Posterior cingulate gyrus (tissue), 11 donors: Measurements from ENCODE around the gene SLC25A21.

Experiments
- DNase-seq, 10 donors: peaks; one replicate each; pipeline versions ENCODE4 v3.0.0 to v3.0.0-alpha.2; 2020 to 2021; ENCODE audit warnings: mixed read lengths in 3 of 10
- intact Hi-C: fragments of 100-400 bp; cut with DNase I; formaldehyde crosslinking; loops from one replicate; pipeline ENCODE4 v1.15.1; 2023

Gene SLC25A21

DNA sequence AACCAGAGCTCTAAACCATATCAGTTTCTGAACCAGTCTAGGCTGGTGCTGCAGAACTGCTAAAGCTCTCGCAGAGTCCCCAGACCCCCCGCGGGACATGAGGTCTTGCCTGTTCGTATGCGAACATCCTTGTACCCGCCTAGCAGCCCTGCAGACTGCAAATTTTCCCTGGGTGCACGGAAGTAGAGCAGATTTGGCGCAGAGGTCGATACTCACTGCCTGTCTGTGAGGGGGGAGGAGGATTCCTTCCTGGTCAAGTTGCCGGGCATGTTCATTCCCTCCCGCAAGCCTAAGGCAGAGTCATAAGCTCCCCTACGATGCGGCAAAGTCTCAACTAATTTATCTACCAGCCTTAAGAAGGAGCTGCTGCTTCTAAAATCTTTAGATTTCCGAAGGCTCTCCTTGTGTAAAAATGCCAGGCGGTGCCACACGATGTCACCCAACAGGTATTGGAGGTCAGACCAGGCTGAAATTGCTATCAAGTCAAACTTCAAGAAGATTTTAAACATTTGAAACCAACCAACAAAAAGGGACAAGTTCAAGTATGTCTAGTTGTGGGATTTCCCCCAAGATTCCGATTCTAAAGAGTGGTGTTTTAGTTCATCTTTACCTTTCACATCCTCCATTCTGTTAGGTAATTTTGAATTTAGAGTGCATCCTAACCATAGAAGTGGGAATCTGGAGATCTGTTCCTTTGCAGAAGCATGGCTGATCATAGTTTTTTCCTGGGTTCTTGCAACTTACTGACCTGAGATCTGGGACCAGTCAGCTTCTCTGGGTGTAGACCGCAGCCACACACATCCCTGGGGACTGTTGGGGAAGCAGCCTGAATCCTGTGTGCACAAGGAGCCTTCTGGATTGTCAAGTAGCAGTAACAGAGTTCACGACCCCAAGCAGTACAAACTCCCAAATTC lies 512.3 kb downstream of the SLC25A21 start:
- intact Hi-C loops: no loop called here
- no peak for DNase-seq

DNA sequence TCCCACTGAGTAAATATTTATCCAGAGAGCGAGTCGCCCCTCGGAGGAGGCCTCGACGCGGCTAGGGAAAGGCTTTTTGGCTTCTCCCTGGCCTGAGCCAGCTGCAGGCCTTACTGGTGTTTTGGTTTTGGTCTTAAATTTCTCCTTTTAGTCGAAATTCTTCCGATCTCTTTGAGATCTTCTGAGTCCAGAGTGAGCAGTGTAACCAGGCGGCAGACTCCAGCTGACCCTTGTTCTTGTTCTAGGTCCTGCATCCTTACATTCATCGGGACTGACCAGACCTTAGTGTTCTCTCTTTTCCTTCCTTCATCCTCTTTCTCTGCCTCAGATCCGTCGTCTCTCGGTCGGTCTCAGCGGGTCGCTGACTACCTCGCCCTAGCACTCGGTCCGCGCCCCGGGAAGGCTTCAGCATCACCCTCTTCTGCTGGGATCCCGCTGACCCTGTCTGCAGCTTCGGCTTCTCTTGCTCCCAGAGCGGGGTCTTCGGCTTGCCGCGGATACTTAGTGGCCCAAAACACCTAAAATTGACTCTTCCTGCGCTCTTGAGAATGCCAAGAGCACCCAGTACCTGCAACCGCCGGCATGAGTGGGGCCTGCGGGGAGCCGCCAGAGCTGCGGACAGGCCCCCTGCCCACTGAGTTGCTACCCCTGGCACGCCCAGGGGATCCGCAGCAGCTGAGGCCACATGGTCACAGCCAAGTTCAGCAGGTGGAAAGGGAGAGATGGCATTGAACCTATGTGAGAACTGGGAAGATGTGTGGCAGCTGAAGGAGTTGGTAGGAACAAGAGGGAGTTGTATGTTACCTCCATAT lies 513.2 kb downstream of the SLC25A21 start:
- peak in 1 of 10 donors; percentile 51 for DNase-seq
- intact Hi-C loops: no loop called here

DNA sequence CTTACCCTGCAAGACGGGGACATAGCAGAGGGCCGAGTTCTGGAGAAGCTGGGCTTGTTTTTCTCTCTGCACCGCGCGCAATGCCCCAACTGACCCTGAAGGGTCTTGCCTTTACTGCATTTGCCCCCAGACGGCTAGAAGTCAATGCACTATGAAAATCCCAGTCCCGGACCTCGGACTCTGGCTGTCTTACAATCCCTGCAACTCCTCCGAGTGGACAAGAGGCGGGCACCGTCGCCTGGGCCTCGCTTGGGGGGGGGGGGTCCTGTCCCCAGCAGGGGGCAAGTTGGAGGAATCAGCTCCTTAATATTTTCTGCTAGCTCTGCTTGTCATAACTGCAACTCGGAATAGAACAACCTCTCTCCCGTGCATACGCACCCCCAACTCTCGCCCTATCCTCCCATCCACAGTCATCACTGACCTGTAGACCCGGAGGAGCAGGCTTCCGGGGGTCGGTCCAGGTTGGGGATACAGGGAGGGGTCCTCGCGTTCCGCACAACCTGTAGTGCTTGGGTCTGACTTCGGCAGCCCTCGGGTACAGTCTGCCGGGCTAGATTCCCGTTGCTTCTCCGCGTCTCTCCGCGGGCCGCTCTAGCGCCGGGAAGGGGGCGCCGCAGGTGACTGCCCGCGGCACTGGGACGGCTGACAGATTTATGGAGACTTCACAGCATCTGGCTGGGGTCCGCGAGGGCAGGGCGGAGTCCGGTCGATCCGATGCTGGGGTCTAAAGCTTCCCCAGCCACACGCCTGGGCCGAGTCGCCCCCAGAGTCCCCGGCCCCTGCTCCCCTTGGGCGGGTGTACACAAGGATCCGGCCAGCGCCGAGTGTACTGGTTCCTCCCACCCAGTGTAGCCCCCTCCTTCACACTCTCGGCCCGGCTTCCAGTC lies 514.0 kb downstream of the SLC25A21 start:
- DNase-seq: peak in 2 of 10 donors; percentile 75 to 76
- intact Hi-C loops: no loop called here

DNA sequence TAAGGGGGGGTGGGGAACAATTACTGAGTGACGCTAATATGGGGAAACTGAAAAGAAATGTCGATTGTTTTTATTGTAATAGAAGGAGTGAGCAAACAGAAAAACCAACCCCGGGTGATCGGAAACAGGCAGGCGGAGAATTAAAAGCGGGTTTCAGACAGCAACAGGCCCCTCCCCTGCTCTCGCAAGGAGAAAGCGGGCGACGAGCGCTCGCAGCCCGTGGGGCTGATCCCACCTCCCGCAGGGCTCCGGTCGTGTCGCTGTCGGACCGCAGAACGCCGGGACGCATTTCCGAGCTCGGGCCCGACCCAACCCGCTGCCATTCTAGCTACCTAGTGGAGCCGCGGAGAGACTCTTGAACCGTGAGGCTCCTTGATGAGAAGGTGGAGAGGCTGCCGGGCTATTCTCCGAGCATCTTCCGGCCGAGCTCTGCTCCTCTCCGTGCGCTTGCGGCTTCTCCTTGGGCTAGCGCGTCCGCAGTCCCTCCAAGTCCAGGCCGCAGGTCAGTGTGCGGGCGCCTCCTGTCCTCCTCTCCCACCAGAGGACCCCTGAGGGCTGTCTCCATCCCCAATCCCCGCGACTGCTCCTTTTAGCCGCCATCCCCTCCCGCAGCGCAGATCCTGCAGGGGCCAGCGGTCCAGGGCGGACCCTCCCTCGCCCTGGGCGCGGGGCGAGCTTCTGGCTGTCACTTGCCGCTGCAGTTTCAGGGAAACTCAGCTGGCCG lies 514.8 kb downstream of the SLC25A21 start:
- peak in 2 of 10 donors; percentile 65 to 82 for DNase-seq

DNA sequence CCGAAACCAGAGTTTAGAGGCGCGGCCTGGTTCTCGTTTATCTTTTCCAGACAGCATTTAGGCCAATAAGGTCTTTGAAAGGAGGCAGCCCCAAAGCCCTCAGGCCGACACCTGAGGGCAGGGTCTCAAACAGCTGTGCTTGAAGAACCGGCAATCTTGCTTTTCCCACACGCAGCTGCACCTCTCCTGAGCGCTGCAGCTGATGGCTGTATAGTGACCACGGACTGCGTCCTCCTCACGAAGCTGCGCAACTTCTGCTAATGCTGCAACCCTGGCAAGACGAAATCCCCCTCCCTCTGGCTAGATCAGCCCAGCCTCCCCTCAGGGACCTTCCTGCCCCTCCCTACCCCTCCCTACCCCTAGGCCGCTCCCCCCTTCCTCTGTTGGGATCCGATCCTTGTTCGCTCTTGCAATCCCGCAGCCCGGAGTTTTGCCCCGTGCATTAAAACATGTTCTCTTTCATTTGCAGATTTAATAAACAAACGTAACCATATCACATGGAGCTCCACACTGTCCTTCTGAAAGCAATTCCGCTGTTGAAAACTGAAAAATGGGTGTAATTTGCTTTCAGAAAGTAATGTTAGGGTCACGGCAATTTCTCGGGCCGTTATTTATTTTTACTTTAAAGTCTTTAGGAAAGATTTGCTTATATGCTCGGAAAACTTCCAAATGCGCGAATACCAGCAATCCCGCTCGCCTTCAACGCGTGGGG lies 515.6 kb downstream of the SLC25A21 start:
- peak in 1 of 10 donors; percentile 55 for DNase-seq
- intact Hi-C loops: no loop called here

More for the DNA sequence above, 514.8 kb downstream of the SLC25A21 start:
- intact Hi-C loops: no loop called here

DNA sequence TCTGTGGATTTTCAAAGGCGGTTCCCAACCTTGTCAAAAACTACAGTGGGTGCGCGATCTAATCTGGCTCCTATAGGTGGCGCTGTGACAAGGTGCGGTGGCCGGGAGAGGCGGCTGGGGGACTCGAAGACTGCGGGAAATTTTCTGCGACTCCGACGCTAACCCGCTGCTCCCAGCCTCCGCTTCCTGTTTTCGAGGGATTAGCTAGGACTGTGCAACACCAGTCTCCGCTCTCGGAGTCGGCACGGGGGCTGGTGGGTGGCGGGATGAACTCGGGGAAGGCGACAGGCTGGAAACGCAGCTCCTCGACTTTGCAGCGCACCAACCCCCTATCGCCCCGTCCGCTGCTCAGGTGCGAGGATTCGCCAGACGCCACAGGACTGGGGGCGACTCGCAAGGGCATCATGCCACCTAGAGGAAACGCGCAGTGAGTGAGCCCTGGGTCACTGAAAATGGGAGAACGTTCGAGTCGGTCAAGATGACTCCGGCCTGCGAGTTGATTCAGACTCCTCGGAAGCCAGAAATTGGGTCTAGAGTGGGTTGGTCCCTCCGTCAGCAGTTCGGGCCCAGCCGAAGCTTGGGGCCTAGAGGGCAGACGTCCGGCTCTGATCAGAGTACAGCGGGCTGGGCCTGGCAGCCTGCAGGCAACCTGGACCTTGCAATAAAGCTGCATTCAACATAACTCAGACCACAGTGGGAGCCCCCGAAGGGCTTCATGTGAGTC lies 516.3 kb downstream of the SLC25A21 start:
- peak in 1 of 10 donors; percentile 63 for DNase-seq
- intact Hi-C loops: no loop called here

DNA sequence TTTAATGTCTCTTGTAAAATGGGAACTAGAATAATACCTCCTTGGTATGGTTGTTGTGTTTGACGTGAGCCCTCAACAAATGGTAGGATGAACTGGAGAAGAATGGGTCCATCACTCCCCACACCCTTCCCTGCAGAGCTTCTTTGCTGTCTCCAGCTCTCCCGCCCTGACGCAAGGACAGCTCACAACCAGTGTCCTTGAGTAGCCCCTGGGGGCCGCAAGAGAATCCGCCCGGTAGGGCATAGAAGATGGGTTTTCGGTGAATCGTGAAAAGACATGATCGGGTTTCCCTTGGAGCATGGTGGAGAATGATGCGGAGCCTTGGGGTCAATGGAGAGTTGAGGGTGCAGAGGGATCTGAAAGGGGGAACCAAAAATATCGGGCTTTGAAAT lies 516.8 kb downstream of the SLC25A21 start:
- DNase-seq: no peak
- intact Hi-C loops: no loop called here

DNA sequence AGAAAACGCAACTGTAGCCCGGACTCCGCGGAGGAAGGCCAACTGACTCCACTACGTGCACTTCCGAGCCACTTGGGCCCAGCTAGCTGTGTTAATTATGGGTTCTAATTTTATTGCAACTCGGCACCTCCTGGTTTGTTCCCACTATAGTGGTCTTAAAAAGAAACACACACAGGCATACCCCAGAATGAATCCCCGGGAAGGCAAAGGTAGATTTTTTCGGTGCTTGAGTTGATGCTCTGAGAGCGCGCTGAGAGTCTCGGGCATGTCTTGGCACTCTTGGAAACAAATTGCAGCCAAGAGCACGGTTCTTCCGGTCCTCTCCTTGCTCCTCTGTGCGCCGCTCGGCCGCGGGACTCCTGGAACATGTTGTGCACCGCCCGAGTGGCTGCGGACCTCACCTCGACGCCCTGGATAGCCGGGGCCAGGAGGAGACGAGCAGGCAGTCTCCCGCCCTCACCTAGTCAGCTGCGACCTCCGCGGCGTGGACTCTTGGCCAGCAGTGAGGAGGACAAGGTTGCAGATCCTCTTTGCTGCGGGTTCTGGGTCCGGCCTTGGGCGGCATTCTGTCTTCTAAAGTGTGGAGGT lies 517.5 kb downstream of the SLC25A21 start:
- intact Hi-C loops: no loop called here
- no peak for DNase-seq

DNA sequence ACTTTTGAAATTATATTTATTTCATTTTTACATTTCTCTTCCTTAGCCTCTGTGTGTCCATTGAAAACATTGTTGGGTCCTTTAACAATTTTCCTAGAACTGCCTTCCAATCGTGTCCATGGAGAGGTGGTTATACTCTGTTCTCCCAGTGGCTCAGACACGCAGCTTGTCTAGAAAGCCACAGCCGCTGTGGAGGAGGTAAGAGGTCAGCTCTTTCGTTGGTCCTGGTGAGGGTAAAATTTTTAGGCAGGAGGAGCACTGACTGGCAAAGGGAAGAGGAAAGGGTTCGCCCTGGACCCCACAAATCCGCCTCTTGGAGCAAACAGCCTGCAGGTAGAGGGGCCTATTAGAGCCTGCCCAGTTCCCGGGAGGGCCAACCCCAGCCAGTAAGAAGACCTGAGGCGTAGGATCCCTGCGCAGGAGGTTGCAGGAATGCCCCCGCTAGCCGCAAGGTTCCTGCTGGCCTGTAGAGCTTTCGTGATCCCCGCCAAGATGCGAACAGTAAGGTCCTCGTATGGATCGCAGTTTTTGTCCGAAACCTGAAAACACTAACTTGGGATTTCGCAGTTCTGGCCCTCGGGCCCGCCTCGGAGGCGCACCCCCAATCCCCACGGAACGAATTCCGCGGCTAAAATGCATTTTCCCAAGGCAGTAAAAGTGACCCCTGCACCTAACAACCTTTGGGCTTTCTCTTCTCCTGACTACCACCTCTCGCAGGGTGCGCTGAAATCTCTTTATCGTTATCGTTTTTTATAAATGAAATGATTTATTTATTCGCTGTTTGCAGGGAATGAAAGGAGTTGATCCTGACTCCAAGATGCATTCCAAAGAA lies 518.2 kb downstream of the SLC25A21 start:
- peak in 1 of 10 donors; percentile 67 for DNase-seq

DNA sequence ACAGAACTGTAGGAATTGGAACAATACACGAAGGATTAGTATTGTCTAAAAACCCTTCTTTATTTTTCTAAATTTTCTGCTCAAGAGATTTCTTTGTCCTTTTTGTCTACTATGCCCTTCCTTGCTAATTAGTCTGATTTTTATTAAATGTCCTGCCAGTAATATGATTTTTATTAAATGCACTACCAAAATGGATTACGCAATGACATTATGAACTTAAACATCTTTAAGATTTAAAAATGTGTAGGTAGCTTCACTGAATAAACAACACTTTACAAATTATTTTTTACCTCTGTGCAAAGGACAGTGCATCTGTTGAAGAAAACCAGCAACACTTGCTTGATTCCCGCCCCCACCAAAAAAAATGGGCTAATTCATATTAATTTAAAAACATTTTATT lies 519.0 kb downstream of the SLC25A21 start:
- no peak for DNase-seq
- intact Hi-C loops: no loop called here

More for the DNA sequence above, 518.2 kb downstream of the SLC25A21 start:
- intact Hi-C loops: no loop called here

DNA sequence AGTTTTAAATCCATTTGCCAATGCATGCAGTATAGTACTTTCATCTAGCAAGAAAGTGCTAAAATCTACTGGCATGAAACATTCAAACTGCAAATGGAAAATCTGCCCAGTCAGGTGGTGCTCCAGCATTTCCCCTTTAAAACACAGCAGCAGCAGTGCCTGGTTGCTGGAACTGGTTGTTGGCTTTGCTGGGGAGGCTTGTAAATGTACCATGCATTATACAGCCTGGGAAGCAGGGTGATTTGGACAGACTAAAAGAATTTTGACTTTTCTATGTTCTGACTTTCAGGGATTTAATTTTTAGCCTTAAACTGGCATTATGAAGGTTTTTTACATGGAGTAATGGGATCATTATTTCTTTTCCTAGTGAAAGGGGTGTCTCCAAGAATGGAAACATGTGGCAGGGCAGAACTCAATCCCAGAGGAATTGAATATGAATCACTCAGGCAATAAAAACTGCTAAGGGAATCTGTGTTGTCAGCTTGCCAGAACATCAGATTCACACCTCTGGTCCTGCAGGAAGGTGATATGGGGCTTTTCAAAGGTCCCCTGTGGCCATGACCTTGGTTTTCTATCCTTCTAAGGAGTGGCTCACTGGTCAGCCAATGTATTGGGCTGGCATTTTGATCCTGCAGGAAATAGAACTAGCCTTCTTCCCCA lies 519.7 kb downstream of the SLC25A21 start:
- DNase-seq: no peak
- intact Hi-C loops: no loop called here

DNA sequence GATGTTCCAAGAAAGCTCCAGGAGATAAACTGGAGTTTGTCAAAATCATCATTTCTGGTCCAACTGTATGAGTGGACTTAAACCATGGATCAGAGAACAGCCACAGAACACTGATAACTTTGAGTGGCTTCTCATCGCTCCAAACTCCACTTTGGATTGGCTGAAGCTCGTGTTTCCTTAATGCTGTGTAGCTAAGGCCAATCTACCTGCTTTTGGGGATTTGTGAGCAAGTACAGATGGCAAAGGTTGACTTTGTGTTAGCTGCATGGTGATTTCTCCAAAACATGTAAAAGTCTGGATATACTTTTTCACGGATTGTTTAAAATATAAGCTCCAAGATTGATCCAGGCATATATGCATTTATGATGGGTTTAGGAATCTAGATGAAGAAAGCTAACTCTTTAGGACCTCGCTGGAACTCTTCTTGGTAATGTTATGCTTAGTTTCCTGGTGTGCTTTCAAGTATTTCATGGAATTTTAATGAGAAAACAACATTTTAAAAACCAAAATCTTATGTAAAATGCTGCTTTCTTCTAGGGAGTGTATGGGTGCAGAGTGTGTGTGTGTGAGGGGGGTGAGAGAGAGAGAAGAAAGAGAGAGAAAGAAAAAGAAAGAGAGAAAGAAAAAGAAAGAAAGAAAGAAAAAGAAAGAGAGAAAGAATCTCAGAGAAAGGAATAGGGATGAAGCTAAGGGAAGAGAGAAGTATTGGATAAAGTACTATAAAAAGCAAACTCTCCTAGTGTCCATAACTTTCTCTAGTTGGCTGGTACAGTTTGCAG lies 522.3 kb downstream of the SLC25A21 start:
- intact Hi-C loops: loop anchor here (10.0 kb wide), 1 partner anchor 295 kb away; no protein-coding TSS in a partner anchor
- no peak for DNase-seq

DNA sequence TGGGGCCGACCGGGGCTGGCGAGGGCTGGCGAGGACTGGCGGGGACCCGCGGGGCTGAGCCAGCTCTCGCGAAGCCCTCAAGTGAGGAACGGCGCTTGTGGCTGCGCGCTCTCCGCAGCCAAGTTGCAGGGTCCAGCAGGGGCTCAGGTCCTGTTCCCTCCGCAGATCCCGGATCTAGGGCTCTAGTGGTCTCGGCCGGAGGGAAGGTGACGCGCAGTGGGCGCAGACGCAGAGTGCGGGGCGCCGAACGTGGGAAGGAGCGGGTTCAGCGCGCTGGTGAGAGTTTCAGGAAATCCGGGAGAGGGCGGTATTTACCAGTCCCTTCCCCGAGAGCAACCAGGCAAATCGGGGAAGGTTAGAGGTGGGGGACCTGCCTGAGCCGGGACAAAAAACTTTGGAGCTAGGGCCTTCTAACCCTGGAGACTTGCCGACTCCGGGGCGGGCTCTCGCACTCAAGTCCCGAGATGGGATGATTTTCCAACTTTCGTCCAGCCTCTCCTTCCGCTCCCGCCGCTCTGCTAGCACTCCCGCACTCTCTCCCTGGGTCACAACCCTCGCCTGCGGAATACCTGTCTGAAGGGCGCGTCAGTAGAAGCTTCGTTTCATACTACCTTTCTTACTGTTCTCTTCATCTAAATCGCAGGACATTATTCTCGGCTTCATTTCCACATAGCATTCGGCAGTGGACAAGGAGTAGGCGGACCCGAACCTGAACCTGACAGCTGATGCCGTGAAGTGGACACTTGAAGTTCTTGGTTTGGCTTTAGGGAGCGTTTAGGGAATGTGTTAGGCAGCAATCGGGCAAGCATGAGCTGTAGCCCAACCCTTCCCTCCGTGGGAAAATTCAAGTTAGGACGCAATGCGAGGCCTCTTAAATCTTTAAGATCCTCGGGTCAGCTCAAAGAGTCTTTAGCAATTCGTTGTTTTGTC lies 524.3 kb downstream of the SLC25A21 start:
- DNase-seq: no peak
- intact Hi-C loops: loop anchor here (10.0 kb wide), 1 partner anchor 297 kb away; no protein-coding TSS in a partner anchor

DNA sequence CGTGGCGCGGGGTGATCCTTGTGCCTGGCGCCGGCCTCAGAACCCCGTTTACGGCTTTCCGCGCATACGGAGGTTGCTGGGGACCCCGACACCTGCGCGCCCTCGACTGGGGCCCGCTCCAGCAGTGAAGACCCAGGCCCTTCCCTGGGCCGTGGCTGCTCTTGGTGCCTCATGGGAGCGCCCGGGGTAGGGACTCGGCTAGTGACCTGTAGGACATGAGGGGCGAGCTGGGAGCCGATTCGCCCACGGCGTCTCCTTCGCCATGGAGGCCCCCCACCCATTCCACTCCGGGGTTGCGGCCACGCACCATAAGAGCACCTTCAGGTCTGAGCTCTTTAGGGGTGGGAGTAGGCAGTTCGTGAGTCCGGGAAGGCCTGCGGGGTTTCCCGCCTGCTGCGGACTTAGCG lies 525.0 kb downstream of the SLC25A21 start:
- intact Hi-C loops: loop anchor here (10.0 kb wide), 1 partner anchor 297 kb away; no protein-coding TSS in a partner anchor
- peak in 1 of 10 donors; percentile 81 for DNase-seq
